HCT116 (cell line): ENCODE data around the gene OBSCN. TPM values are rescaled to one million over a fixed set of nuclear protein-coding genes. Genes with fewer than 3 reads are reported as not detected.

Experiments used
- ATAC-seq: fragments of 200-7000 bp; cut with Tn5 transposase; 2 replicates; pipeline ENCODE4 v1.9.1; 2020; ENCODE audit warnings: mild to moderate bottlenecking, moderate library complexity
- BruUV-seq: library from RNA; stranded (reverse); fragments of 400-500 nt; replicated peaks from 2 replicates; lab custom pipeline; 2021; lab: Mats Ljungman, UMichigan
- CTCF ChIA-PET: fragments of 300-600 bp; sonication (Branson Sonifier 250); formaldehyde crosslinking; loops from one replicate; lab custom pipeline; 2021; ENCODE audit warnings: antibody characterized with exemption; lab: Charles Lee
- POLR2A ChIA-PET: fragments of 300-600, 350-600 bp; sonication (Branson Sonifier 250); formaldehyde crosslinking; loops from one replicate; lab custom pipeline; 2021; ENCODE audit warnings: antibody characterized with exemption; lab: Charles Lee
- RAD21 ChIA-PET, 2 experiments: fragments of 300-600 bp; sonication (Branson Sonifier 250); formaldehyde crosslinking; loops; one replicate each; lab custom pipeline; 2023; ENCODE audit warnings: low total read pairs in 2 of 2; ENCODE audit not compliant: uncharacterized antibody in 2 of 2, unreplicated experiment in 2 of 2, low non-redundant PET in 1 of 2; lab: Charles Lee
- DNase-seq: peaks from one replicate; pipeline ENCODE4 v3.0.0-alpha.2; 2010; ENCODE audit warnings: low read depth, low spot score
- H2AFZ ChIP-seq: fragments of 200-600 bp; shearing (Covaris generic), sonication (generic); 2 replicates; pipeline ENCODE4 v1.6.1; 2017; ENCODE audit warnings: low read depth, mixed run types, mixed read lengths, antibody characterized with exemption, low read length; ENCODE audit not compliant: poor library complexity, severe bottlenecking
- H3K27ac ChIP-seq: 2 replicates; pipeline ENCODE4 v1.5.1; 2012; ENCODE audit warnings: low read depth, low read length
- H3K27me3 ChIP-seq: fragments of 200-600 bp; sonication (generic); 2 replicates; pipeline ENCODE4 v1.6.1; 2016; ENCODE audit warnings: mixed run types, low read length, mixed read lengths; ENCODE audit not compliant: insufficient read depth
- H3K36me3 ChIP-seq, 2 experiments: fragments of 200-500 bp in 1 of 2; fragments of 200-600 bp in 1 of 2; sonication (Bioruptor generic) in 1 of 2; sonication (generic) in 1 of 2; 2 replicates each; pipeline versions ENCODE4 v1.5.1 to v1.6.1; 2014 to 2016; ENCODE audit warnings: low read length in 2 of 2, inconsistent platforms in 1 of 2, mixed read lengths in 1 of 2, mixed run types in 1 of 2; ENCODE audit not compliant: insufficient read depth in 2 of 2, control insufficient read depth in 1 of 2
- H3K4me1 ChIP-seq, 2 experiments: fragments of 200-600 bp in 1 of 2; sonication (generic) in 1 of 2; 2 replicates each; pipeline versions ENCODE4 v1.5.1 to v1.6.1; 2012 to 2017; ENCODE audit warnings: low read length in 2 of 2, inconsistent platforms in 1 of 2, mild to moderate bottlenecking in 1 of 2, mixed read lengths in 1 of 2, mixed run types in 1 of 2, moderate library complexity in 1 of 2; ENCODE audit not compliant: insufficient read depth in 2 of 2, control insufficient read depth in 1 of 2
- H3K4me2 ChIP-seq: fragments of 200-600 bp; sonication (generic); 2 replicates; pipeline ENCODE4 v1.6.1; 2017; ENCODE audit warnings: mixed run types, low read length, mixed read lengths
- H3K4me3 ChIP-seq, 2 experiments: fragments of 200-600 bp in 1 of 2; sonication (generic) in 1 of 2; replicated peaks in 1 of 2; 2 replicates each; pipeline ENCODE4 v1.5.1; 2011 to 2016; ENCODE audit warnings: low read length in 2 of 2, control low read depth in 1 of 2, low read depth in 1 of 2, mild to moderate bottlenecking in 1 of 2, mixed read lengths in 1 of 2, mixed run types in 1 of 2
- H3K79me2 ChIP-seq: fragments of 200-600 bp; sonication (generic); 2 replicates; pipeline ENCODE4 v1.6.1; 2017; ENCODE audit warnings: mild to moderate bottlenecking, mixed run types, low read length, moderate library complexity, mixed read lengths; ENCODE audit not compliant: insufficient read depth
- H3K9ac ChIP-seq: fragments of 200-600 bp; sonication (generic); 2 replicates; pipeline ENCODE4 v1.6.1; 2016; ENCODE audit warnings: low read length, mixed read lengths
- H3K9me2 ChIP-seq: fragments of 200-600 bp; sonication (generic), shearing (Covaris generic); 2 replicates; pipeline ENCODE4 v1.6.1; 2017; ENCODE audit warnings: mixed run types, mild to moderate bottlenecking, moderate library complexity; ENCODE audit not compliant: insufficient read depth
- H3K9me3 ChIP-seq, 2 experiments: fragments of 200-500 bp in 1 of 2; fragments of 200-600 bp in 1 of 2; sonication (Bioruptor generic) in 1 of 2; sonication (generic) in 1 of 2; 2 replicates each; pipeline ENCODE4 v1.6.1; 2014 to 2017; ENCODE audit warnings: low read length in 2 of 2, mixed read lengths in 2 of 2, inconsistent platforms in 1 of 2, low read depth in 1 of 2, mild to moderate bottlenecking in 1 of 2, mixed run types in 1 of 2, moderate library complexity in 1 of 2; ENCODE audit not compliant: control insufficient read depth in 1 of 2, insufficient read depth in 1 of 2
- H4K20me1 ChIP-seq: fragments of 200-600 bp; sonication (generic), shearing (Covaris generic); 2 replicates; pipeline ENCODE4 v1.6.1; 2017; ENCODE audit warnings: mixed run types, mild to moderate bottlenecking, moderate library complexity; ENCODE audit not compliant: insufficient read depth
- CBX3 ChIP-seq: IDR thresholded peaks from 2 replicates; pipeline ENCODE4 v1.6.1; 2012; ENCODE audit warnings: low read depth
- CEBPB ChIP-seq: IDR thresholded peaks from 2 replicates; pipeline ENCODE4 v1.6.1; 2012; ENCODE audit warnings: low read depth
- EGR1 ChIP-seq: IDR thresholded peaks from 2 replicates; pipeline ENCODE4 v1.6.1; 2012; ENCODE audit warnings: low read depth
- EZH2 ChIP-seq: fragments of 200-600 bp; sonication (generic); IDR thresholded peaks from 2 replicates; pipeline ENCODE4 v1.6.1; 2017; ENCODE audit warnings: antibody characterized with exemption, mixed run types
- EZH2phosphoT487 ChIP-seq: fragments of 200-600 bp; IDR thresholded peaks from 2 replicates; pipeline ENCODE4 v1.6.1; 2018; ENCODE audit warnings: antibody characterized with exemption, borderline replicate concordance
- FOSL1 ChIP-seq: IDR thresholded peaks from 2 replicates; pipeline ENCODE4 v1.6.1; 2012; ENCODE audit warnings: low read depth
- JUND ChIP-seq: IDR thresholded peaks from 2 replicates; pipeline ENCODE4 v1.6.1; 2012
- POLR2A ChIP-seq: IDR thresholded peaks from 2 replicates; pipeline ENCODE4 v1.7.0; 2011; ENCODE audit warnings: borderline replicate concordance; ENCODE audit not compliant: insufficient read depth, insufficient read length; ENCODE audit errors: extremely low read depth
- RAD21 ChIP-seq: IDR thresholded peaks from 2 replicates; pipeline ENCODE4 v1.6.1; 2012; ENCODE audit warnings: low read depth, mild to moderate bottlenecking
- REST ChIP-seq: IDR thresholded peaks from 2 replicates; pipeline ENCODE4 v1.6.1; 2012; ENCODE audit warnings: low read depth
- SIN3A ChIP-seq: IDR thresholded peaks from 2 replicates; pipeline ENCODE4 v1.6.1; 2012; ENCODE audit warnings: low read depth
- SP1 ChIP-seq: IDR thresholded peaks from 2 replicates; pipeline ENCODE4 v1.6.1; 2012; ENCODE audit warnings: low read depth
- ZNF274 ChIP-seq: fragments of 200-500 bp; sonication (Bioruptor generic); IDR thresholded peaks from 2 replicates; pipeline ENCODE4 v1.6.1; 2014; ENCODE audit warnings: mild to moderate bottlenecking, low read depth, low read length, inconsistent platforms
- intact Hi-C: fragments of 100-400 bp; cut with micrococcal nuclease; formaldehyde crosslinking; loops from 2 replicates; pipeline ENCODE4 v1.10.0; 2022
- total RNA-seq: library from RNA; stranded (reverse); gene quantifications from one replicate; pipeline ENCODE4 v1.2.1, GENCODE V29; 2021; ENCODE audit not compliant: unreplicated experiment

Gene OBSCN
- total RNA-seq, 1 experiment from 2014 or later = 16.6 TPM

- ATAC-seq (no peak), DNase-seq (no peak)
- no peak overlapping the region for H3K4me3 ChIP-seq
- H3K36me3 ChIP-seq = no peaks in the 10 kb centered on the region; a peak in 1 of 4 replicates
- TF ChIP-seq SP1 = no peak
- TF ChIP-seq POLR2A = no peak
- TF ChIP-seq EZH2 = no peak
- TF ChIP-seq ZNF274 = no peak
- no peak for TF ChIP-seq EGR1
- TF ChIP-seq FOSL1 = no peak
- no peak for TF ChIP-seq JUND
- TF ChIP-seq CEBPB = no peak
- TF ChIP-seq EZH2phosphoT487 = no peak
- TF ChIP-seq CBX3 = no peak
- no peak for TF ChIP-seq REST
- no peak for TF ChIP-seq SIN3A
- no peak for TF ChIP-seq RAD21
- ChIA-PET POLR2A (no interaction called here), RAD21 (no interaction called here), CTCF (no interaction called here)
- peaks cover 0 to 10% of the 10 kb centered on the region in 2 experiments; a peak in 1 of 4 replicates for H3K4me1 ChIP-seq
- no peaks in the 10 kb centered on the region for H4K20me1 ChIP-seq
- no peak overlapping the region for H3K4me2 ChIP-seq
- H3K79me2 ChIP-seq = no peaks in the 10 kb centered on the region
- no peak overlapping the region for H2AFZ ChIP-seq
- no peaks in the 10 kb centered on the region for H3K27me3 ChIP-seq
- no peaks in the 10 kb centered on the region for H3K9me2 ChIP-seq
- intact Hi-C loops = loop anchor here (5.0 kb wide), 1 partner anchor 114 kb away; a partner anchor contains a TSS
- no peak overlapping the region for H3K9ac ChIP-seq
- no peak overlapping the region for H3K27ac ChIP-seq
- H3K9me3 ChIP-seq = peaks cover 0 to 7% of the 10 kb centered on the region in 2 experiments; a peak in 1 of 4 replicates
- BruUV-seq = no TSS peak
These were observed 135.4 kb downstream of the OBSCN start for GRCh38 chr1:228343191-228343661.
